ENCODE data around the gene ZFP14. TPM values are rescaled to one million over a fixed set of nuclear protein-coding genes. Genes with fewer than 3 reads are reported as not detected.

Gene ZFP14
- total and polyA plus RNA-seq, 4 donors, result 0.43 to 5.1 (median 3.4) TPM

GRCh38 chr19:36417752-36418286 lies 38.8 kb upstream of the ZFP14 start:
- no peak for DNase-seq (ENCODE audit: low spot score)
- Histone ChIP-seq H3K9me3 (ENCODE audit: control insufficient read depth in 4 of 4, low read length in 3 of 4) (peaks cover 13 to 26% (median 17%) of the 10 kb centered on the region in 4 donors), H3K27me3 (ENCODE audit: control insufficient read depth in 4 of 4, insufficient read depth in 4 of 4, low read length in 3 of 4) (peaks cover 0 to 5% (median 0%) of the 10 kb centered on the region in 4 donors), H3K27ac (ENCODE audit: low read depth in 1 of 2, low read length in 2 of 2) (peak overlapping the region; percentile 70 to 78), H3K9ac (ENCODE audit: low read depth in 1 of 2, low read length in 2 of 2) (peak overlapping the region in 1 of 2 donors; percentile 19), H3K4me3 (ENCODE audit: low read depth in 1 of 3, low read length in 3 of 3) (peak overlapping the region; percentile 55 to 73 (median 70)), H3K4me1 (ENCODE audit: control insufficient read depth in 4 of 4, insufficient read depth in 4 of 4, low read length in 3 of 4) (peaks cover 0 to 5% (median 4%) of the 10 kb centered on the region in 4 donors), H3K36me3 (ENCODE audit: control insufficient read depth in 4 of 4, insufficient read depth in 3 of 4, low read depth in 1 of 4, low read length in 3 of 4) (peaks cover 0 to 3% (median 0%) of the 10 kb centered on the region in 4 donors)
- WGBS, result 38% methylated on average over 25 of the region's 25 CpGs
- TF ChIP-seq FOXA2 (IDR thresholded peaks at IDR 0.05), result no peak
- TF ChIP-seq YY1 (IDR thresholded peaks at IDR 0.05), result no peak
- TF ChIP-seq TAF1 (conservative IDR thresholded peaks at IDR 0.05), result no peak
- no peak for TF ChIP-seq REST (IDR thresholded peaks at IDR 0.05)
- no peak for TF ChIP-seq HNF4A (conservative IDR thresholded peaks at IDR 0.05)
- TF ChIP-seq RXRA (IDR thresholded peaks at IDR 0.05), result no peak
- no peak for TF ChIP-seq HNF4G (IDR thresholded peaks at IDR 0.05)
- TF ChIP-seq, protein P1, sequence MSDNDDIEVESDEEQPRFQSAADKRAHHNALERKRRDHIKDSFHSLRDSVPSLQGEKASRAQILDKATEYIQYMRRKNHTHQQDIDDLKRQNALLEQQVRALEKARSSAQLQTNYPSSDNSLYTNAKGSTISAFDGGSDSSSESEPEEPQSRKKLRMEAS (IDR thresholded peaks at IDR 0.05), result no peak
- TF ChIP-seq JUND (IDR thresholded peaks at IDR 0.05), result no peak
- no peak for TF ChIP-seq ZBTB33 (IDR thresholded peaks at IDR 0.05)
- TF ChIP-seq, protein P2, sequence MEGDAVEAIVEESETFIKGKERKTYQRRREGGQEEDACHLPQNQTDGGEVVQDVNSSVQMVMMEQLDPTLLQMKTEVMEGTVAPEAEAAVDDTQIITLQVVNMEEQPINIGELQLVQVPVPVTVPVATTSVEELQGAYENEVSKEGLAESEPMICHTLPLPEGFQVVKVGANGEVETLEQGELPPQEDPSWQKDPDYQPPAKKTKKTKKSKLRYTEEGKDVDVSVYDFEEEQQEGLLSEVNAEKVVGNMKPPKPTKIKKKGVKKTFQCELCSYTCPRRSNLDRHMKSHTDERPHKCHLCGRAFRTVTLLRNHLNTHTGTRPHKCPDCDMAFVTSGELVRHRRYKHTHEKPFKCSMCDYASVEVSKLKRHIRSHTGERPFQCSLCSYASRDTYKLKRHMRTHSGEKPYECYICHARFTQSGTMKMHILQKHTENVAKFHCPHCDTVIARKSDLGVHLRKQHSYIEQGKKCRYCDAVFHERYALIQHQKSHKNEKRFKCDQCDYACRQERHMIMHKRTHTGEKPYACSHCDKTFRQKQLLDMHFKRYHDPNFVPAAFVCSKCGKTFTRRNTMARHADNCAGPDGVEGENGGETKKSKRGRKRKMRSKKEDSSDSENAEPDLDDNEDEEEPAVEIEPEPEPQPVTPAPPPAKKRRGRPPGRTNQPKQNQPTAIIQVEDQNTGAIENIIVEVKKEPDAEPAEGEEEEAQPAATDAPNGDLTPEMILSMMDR (IDR thresholded peaks at IDR 0.05; ENCODE audit: low read depth, low read length, missing input control), result no peak
- no peak for TF ChIP-seq RAD21 (IDR thresholded peaks at IDR 0.05)
- no peak for TF ChIP-seq FOXA1 (IDR thresholded peaks at IDR 0.05)
- TF ChIP-seq NR2F2 (IDR thresholded peaks at IDR 0.05), result no peak
- no peak for TF ChIP-seq SP1 (IDR thresholded peaks at IDR 0.05)
- TF ChIP-seq, protein P3, sequence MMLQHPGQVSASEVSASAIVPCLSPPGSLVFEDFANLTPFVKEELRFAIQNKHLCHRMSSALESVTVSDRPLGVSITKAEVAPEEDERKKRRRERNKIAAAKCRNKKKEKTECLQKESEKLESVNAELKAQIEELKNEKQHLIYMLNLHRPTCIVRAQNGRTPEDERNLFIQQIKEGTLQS (IDR thresholded peaks at IDR 0.05), result no peak
- no peak for TF ChIP-seq GABPA (IDR thresholded peaks at IDR 0.05 in 1 of 2, conservative IDR thresholded peaks at IDR 0.05 in 1 of 2)
- no peak for TF ChIP-seq EGR1 (IDR thresholded peaks at IDR 0.05; ENCODE audit: low read depth in 2 of 2)
